HepG2 (cell line): Measurements from ENCODE around the gene RHOBTB3. TPM values are rescaled to one million over a fixed set of nuclear protein-coding genes. Genes with fewer than 3 reads are reported as not detected.
A peak's percentile ranks its signal among the peaks of the same experiment; 100 is the strongest.

Experiments used
- ATAC-seq: fragments of 200-7000 bp; cut with Tn5 transposase; 3 replicates; pipeline ENCODE4 v1.9.1; 2020; ENCODE audit warnings: mild to moderate bottlenecking, moderate library complexity
- BruUV-seq: library from RNA; stranded (reverse); fragments of 400-500 nt; replicated peaks from 2 replicates; lab custom pipeline; 2021; lab: Mats Ljungman, UMichigan
- CTCF ChIA-PET: fragments of 300-600 bp; formaldehyde crosslinking; extraction: SDS; loops from one replicate; lab custom pipeline; 2021; ENCODE audit warnings: low total read pairs, inconsistent platforms, low intra/inter-chr PET ratio; lab: Yijun Ruan, JAX
- POLR2A ChIA-PET: fragments of 350-600 bp; sonication (Branson Sonifier 250); formaldehyde crosslinking; loops from one replicate; lab custom pipeline; 2020; ENCODE audit warnings: antibody characterized with exemption, inconsistent platforms; lab: Yijun Ruan, JAX
- DNase-seq: peaks from one replicate; pipeline ENCODE4 v3.0.0-alpha.2; 2015; ENCODE audit warnings: low spot score
- FAIRE-seq: peaks from 3 replicates; lab custom pipeline; 2011; peaks lifted over from hg19 to GRCh38; lab: Jason Lieb, UNC
- H2AFZ ChIP-seq: one replicate; pipeline ENCODE4 v1.6.1; 2011; ENCODE audit warnings: low read length, inconsistent platforms
- H3K27ac ChIP-seq: fragments of 300-600 bp; 3 replicates; pipeline ENCODE4 v1.8.0; 2011; ENCODE audit warnings: mixed run types, mild to moderate bottlenecking, mixed read lengths, low read length, inconsistent platforms; ENCODE audit not compliant: insufficient read depth; ENCODE audit errors: extremely low read length
- H3K27me3 ChIP-seq, 2 experiments: fragments of 200-600 bp in 1 of 2; 2 replicates in 1 of 2; 3 replicates in 1 of 2; pipeline versions ENCODE4 v1.6.0 to v1.8.0; 2011; ENCODE audit warnings: low read length in 2 of 2, mild to moderate bottlenecking in 2 of 2, moderate library complexity in 2 of 2, inconsistent platforms in 1 of 2; ENCODE audit not compliant: insufficient read depth in 2 of 2, control insufficient read depth in 1 of 2
- H3K36me3 ChIP-seq, 2 experiments: fragments of 200-600 bp in 1 of 2; replicated peaks in 1 of 2; 2 replicates in 1 of 2; 3 replicates in 1 of 2; pipeline versions ENCODE4 v1.5.1 to v1.8.0; 2011; ENCODE audit warnings: low read length in 2 of 2, inconsistent platforms in 1 of 2; ENCODE audit not compliant: insufficient read depth in 2 of 2, control insufficient read depth in 1 of 2
- H3K4me1 ChIP-seq: 2 replicates; pipeline ENCODE4 v1.5.1; 2012; ENCODE audit warnings: low read length, inconsistent platforms; ENCODE audit not compliant: insufficient read depth
- H3K4me2 ChIP-seq: 2 replicates; pipeline ENCODE4 v1.6.0; 2011; ENCODE audit warnings: low read depth, low read length, inconsistent platforms
- H3K4me3 ChIP-seq, 3 experiments: fragments of 200-600 bp in 1 of 3; sonication (generic), shearing (Covaris generic) in 1 of 3; replicated peaks in 1 of 3; 2 replicates each; pipeline ENCODE4 v1.5.1; 2011 to 2016; ENCODE audit warnings: low read length in 3 of 3, inconsistent platforms in 2 of 3, low read depth in 2 of 3, mild to moderate bottlenecking in 2 of 3, control low read depth in 1 of 3, mixed read lengths in 1 of 3; ENCODE audit not compliant: insufficient read depth in 1 of 3
- H3K79me2 ChIP-seq: one replicate; pipeline ENCODE4 v1.6.1; 2011; ENCODE audit warnings: low read length, inconsistent platforms; ENCODE audit not compliant: insufficient read depth
- H3K9ac ChIP-seq: 2 replicates; pipeline ENCODE4 v1.6.0; 2011; ENCODE audit warnings: mild to moderate bottlenecking, low read depth, low read length, inconsistent platforms; ENCODE audit not compliant: insufficient read depth
- H3K9me3 ChIP-seq: 2 replicates; pipeline ENCODE4 v1.5.1; 2012; ENCODE audit warnings: mild to moderate bottlenecking, low read length
- H4K20me1 ChIP-seq: 2 replicates; pipeline ENCODE4 v1.6.0; 2011; ENCODE audit warnings: inconsistent platforms, mild to moderate bottlenecking, low read length, moderate library complexity; ENCODE audit not compliant: insufficient read depth
- ATF4 ChIP-seq, 2 experiments: fragments of 450-650 bp in 1 of 2; sonication (generic) in 1 of 2; formaldehyde crosslinking; IDR thresholded peaks; 2 replicates each; pipeline versions ENCODE4 v1.5.0 to v1.8.0; 2020 to 2022; ENCODE audit warnings: mild to moderate bottlenecking in 1 of 2, missing genetic modification reagents in 1 of 2
- ATF7 ChIP-seq, 2 experiments: fragments of 450-650 bp in 1 of 2; sonication (generic) in 1 of 2; formaldehyde crosslinking in 1 of 2; IDR thresholded peaks; 2 replicates each; pipeline versions ENCODE4 v1.4.0 to v1.6.1; 2016 to 2020; ENCODE audit warnings: antibody characterized with exemption in 1 of 2, mild to moderate bottlenecking in 1 of 2, missing genetic modification reagents in 1 of 2
- CEBPG ChIP-seq: IDR thresholded peaks from 2 replicates; pipeline ENCODE4 v1.6.1; 2016
- CEBPZ ChIP-seq: IDR thresholded peaks from 2 replicates; pipeline ENCODE4 v1.6.1; 2012; ENCODE audit warnings: low read length, improper control_type of control experiment
- ELF3 ChIP-seq: IDR thresholded peaks from 2 replicates; pipeline ENCODE4 v1.6.1; 2016; ENCODE audit warnings: missing genetic modification reagents, missing compliant biosample characterization
- EP300 ChIP-seq, 3 experiments: sonication (generic) in 1 of 3; formaldehyde crosslinking in 1 of 3; IDR thresholded peaks; 2 replicates each; pipeline versions ENCODE4 v1.5.1 to v1.6.1; 2011 to 2020; ENCODE audit warnings: low read depth in 2 of 3, low read length in 2 of 3, borderline replicate concordance in 1 of 3, improper control_type of control experiment in 1 of 3, mild to moderate bottlenecking in 1 of 3, missing genetic modification reagents in 1 of 3, moderate library complexity in 1 of 3
- FOSL2 ChIP-seq: sonication (generic); formaldehyde crosslinking; IDR thresholded peaks from 2 replicates; pipeline ENCODE4 v1.4.0; 2020; ENCODE audit warnings: missing genetic modification reagents
- FOXA1 ChIP-seq, 2 experiments: fragments of 450-650 bp in 1 of 2; sonication (generic) in 1 of 2; formaldehyde crosslinking in 1 of 2; IDR thresholded peaks; 2 replicates each; pipeline versions ENCODE4 v1.4.0 to v1.6.1; 2016 to 2020; ENCODE audit warnings: missing genetic modification reagents in 1 of 2
- NFE2 ChIP-seq: sonication (generic); formaldehyde crosslinking; IDR thresholded peaks from 2 replicates; pipeline ENCODE4 v1.4.0; 2020; ENCODE audit warnings: missing genetic modification reagents
- POLR2A ChIP-seq, 2 experiments: IDR thresholded peaks; 2 replicates each; pipeline ENCODE4 v1.6.1; 2011; ENCODE audit warnings: low read depth in 2 of 2, low read length in 2 of 2, mild to moderate bottlenecking in 1 of 2, moderate library complexity in 1 of 2; ENCODE audit not compliant: insufficient read depth in 1 of 2
- SMAD9 ChIP-seq: sonication (generic); formaldehyde crosslinking; IDR thresholded peaks from 2 replicates; pipeline ENCODE4 v1.5.1; 2020; ENCODE audit warnings: mild to moderate bottlenecking, missing genetic modification reagents
- ZBTB7A ChIP-seq: sonication (generic); formaldehyde crosslinking; IDR thresholded peaks from 2 replicates; pipeline ENCODE4 v1.8.0; 2022; ENCODE audit warnings: mild to moderate bottlenecking, missing genetic modification reagents
- ZFP1 ChIP-seq: IDR thresholded peaks from 2 replicates; pipeline ENCODE4 v1.6.1; 2016
- ZNF326 ChIP-seq: sonication (generic); formaldehyde crosslinking; IDR thresholded peaks from 2 replicates; pipeline ENCODE4 v1.4.0; 2020; ENCODE audit warnings: missing genetic modification reagents, borderline replicate concordance
- ZNF33B ChIP-seq: sonication (generic); formaldehyde crosslinking; IDR thresholded peaks from 2 replicates; pipeline ENCODE4 v1.5.1; 2020; ENCODE audit warnings: mild to moderate bottlenecking, missing genetic modification reagents
- ZNF644 ChIP-seq: IDR thresholded peaks from 2 replicates; pipeline ENCODE4 v1.6.1; 2016; ENCODE audit warnings: low read depth
- ZNF777 ChIP-seq: sonication (generic); formaldehyde crosslinking; IDR thresholded peaks from 2 replicates; pipeline ENCODE4 v1.4.0; 2020; ENCODE audit warnings: missing genetic modification reagents
- ZNF784 ChIP-seq: sonication (generic); formaldehyde crosslinking; IDR thresholded peaks from 2 replicates; pipeline ENCODE4 v1.5.1; 2020; ENCODE audit warnings: missing genetic modification reagents, mild to moderate bottlenecking, borderline replicate concordance
- WGBS: methylation state at CpG from one replicate; pipeline ENCODE4 v1.1.6; 2017; ENCODE audit warnings: low lambda C conversion rate; 5-methylcytosine and 5-hydroxymethylcytosine counted together
- in situ Hi-C: cut with HindIII; loops from 2 replicates; pipeline ENCODE4 v1.10.0; 2017; ENCODE audit warnings: low pct_unique_long_range_greater_than_20kb; ENCODE audit not compliant: extremely low pct_ligation_motif_present
- intact Hi-C: fragments of 100-400 bp; cut with micrococcal nuclease; formaldehyde crosslinking; loops from one replicate; pipeline ENCODE4 v1.10.0; 2022; ENCODE audit not compliant: unreplicated experiment
- polyA plus RNA-seq, 8 experiments: library from polyadenylated mRNA; depleted of rRNA in 3 of 8; stranded (reverse) in 7 of 8; unstranded in 1 of 8; fragments of >200 nt; fragmentation: Illumina TruSeq in 4 of 8; extraction: Trizol in 4 of 8; gene quantifications; 2 replicates each; pipeline versions ENCODE4 v1.2.1 to v1.2.3, GENCODE V29; 2011 to 2016; ENCODE audit warnings: low read depth in 4 of 8, missing spikeins in 1 of 8, mixed read lengths in 1 of 8; ENCODE audit not compliant: insufficient read depth in 1 of 8
- total RNA-seq, 5 experiments: library from RNA; depleted of rRNA; stranded (reverse); fragments of >200 nt; fragmentation: Illumina TruSeq; extraction: Trizol; gene quantifications; 2 replicates each; pipeline ENCODE4 v1.2.3, GENCODE V29; 2016; ENCODE audit warnings: low read depth in 1 of 5

RHOBTB3 gene
- total and polyA plus RNA-seq, 2 of the 13 experiments (the other 11 are each of a cell fraction or from before 2014, with no cell fraction given) = 31.6 to 35.4 TPM

GRCh38 chr5:95841914-95842812, 111.0 kb downstream of the RHOBTB3 start:
- in situ Hi-C loops = loop anchor here (5.0 to 25.0 kb wide), 3 partner anchors 200 to 555 kb away; partner anchors contain the start of genes ARSK, MCTP1 and SKIC3
- POLR2A ChIA-PET = interaction anchor here (1.0 to 1.2 kb wide), 2 partner anchors 14 to 20 kb away, joined by 3 to 5 read pairs; partner anchors contain the start of gene GLRX
- TF ChIP-seq POLR2A (IDR thresholded peaks at IDR 0.05; ENCODE audit: insufficient read depth in 1 of 2, low read depth in 2 of 2, low read length in 2 of 2) = no peak
- peak; percentile 5; the same call in 1 of the 2 replicates for TF ChIP-seq CEBPG (CRISPR knock-in tag)
- no peak for TF ChIP-seq CEBPZ
- TF ChIP-seq ELF3 (CRISPR knock-in tag) = 0 out of 2 replicates have a peak, but pooled peaks have one; percentile 24
- TF ChIP-seq ZNF326 (CRISPR knock-in tag) = no peak
- no peak for TF ChIP-seq ZNF784 (CRISPR knock-in tag)
- no peak for TF ChIP-seq ZNF777 (CRISPR knock-in tag)
- no peak for TF ChIP-seq ZFP1 (CRISPR knock-in tag)
- TF ChIP-seq SMAD9 (CRISPR knock-in tag) = no peak
- peak; percentile 28; the same call in 1 of the 2 replicates for TF ChIP-seq FOSL2 (CRISPR knock-in tag)
- peak; percentile 17; the same call in 1 of the 2 replicates for TF ChIP-seq NFE2 (CRISPR knock-in tag)
- TF ChIP-seq ZNF644 (CRISPR knock-in tag) = peak; percentile 61; the same call in 1 of the 2 replicates
- TF ChIP-seq EP300 (IDR thresholded peaks at IDR 0.05; ENCODE audit: low read depth in 2 of 2, low read length in 2 of 2) = 0 out of 4 replicates have a peak, but pooled peaks of 1 of the 2 experiments have one; percentile 14
- TF ChIP-seq EP300 (CRISPR knock-in tag; IDR thresholded peaks at IDR 0.05; ENCODE audit: borderline replicate concordance) = peak; percentile 38; the same call in 1 of the 2 replicates
- TF ChIP-seq ATF7 (IDR thresholded peaks at IDR 0.05) = peak; percentile 44; the same call in 1 of the 2 replicates
- TF ChIP-seq ATF7 (CRISPR knock-in tag; IDR thresholded peaks at IDR 0.05) = no peak
- no peak for TF ChIP-seq ZNF33B
- no peak for TF ChIP-seq ZBTB7A (CRISPR knock-in tag)
- TF ChIP-seq FOXA1 (IDR thresholded peaks at IDR 0.05) = no peak
- peak; percentile 10; the same call in 1 of the 2 replicates for TF ChIP-seq FOXA1 (CRISPR knock-in tag; IDR thresholded peaks at IDR 0.05)
- peak in 1 of 2 experiments; percentile 64; a peak in 2 of 4 replicates for TF ChIP-seq ATF4 (CRISPR knock-in tag; IDR thresholded peaks at IDR 0.05)

More at GRCh38 chr5:95841914-95842812, 111.0 kb downstream of the RHOBTB3 start:
- FAIRE-seq (no peak), DNase-seq (peak; percentile 47), ATAC-seq (no peak)
- CTCF ChIA-PET = interaction anchor here (1.5 to 1.8 kb wide), 2 partner anchors 7 to 61 kb away, joined by 8 to 11 read pairs; no protein-coding TSS in a partner anchor
- intact Hi-C loops = loop anchor here (2.0 to 10.0 kb wide), 4 partner anchors 19 to 877 kb away; partner anchors contain the start of genes ARSK, GLRX and SKIC3
- H3K9me3 ChIP-seq = no peaks in the 10 kb centered on the region
- no peak overlapping the region for H3K4me3 ChIP-seq
- H3K4me1 ChIP-seq = peaks cover 73% of the 10 kb centered on the region
- no peak overlapping the region for H3K4me2 ChIP-seq
- no peaks in the 10 kb centered on the region for H3K27me3 ChIP-seq
- BruUV-seq = no TSS peak
- H2AFZ ChIP-seq = no peak overlapping the region
- H3K36me3 ChIP-seq = no peaks in the 10 kb centered on the region
- no peak overlapping the region for H3K27ac ChIP-seq
- H3K9ac ChIP-seq = no peak overlapping the region
- no peaks in the 10 kb centered on the region for H3K79me2 ChIP-seq
- H4K20me1 ChIP-seq = no peaks in the 10 kb centered on the region
- 65% methylated on average over 8 of the region's 8 CpGs for WGBS
